ENCODE measurements around the gene DCXR. TPM values are rescaled to one million over a fixed set of nuclear protein-coding genes. Genes with fewer than 3 reads are reported as not detected.

The DCXR gene
- total RNA-seq, 6 experiments from 2014 or later, result 73.4 to 100 (median 84.8) TPM

- Mint-ChIP-seq H3K27ac (no peak overlapping the region), H3K4me1 (ENCODE audit: low read depth) (no peaks in the 10 kb centered on the region), H3K9me3 (no peaks in the 10 kb centered on the region), H3K27me3 (ENCODE audit: insufficient read depth) (peaks cover 3% of the 10 kb centered on the region; the same call in 1 of the 2 replicates), H3K4me3 (no peak overlapping the region), H3K36me3 (ENCODE audit: low read depth) (peaks cover 4% of the 10 kb centered on the region; the same call in 1 of the 2 replicates)
- DNase-seq, result no peak
- TF ChIP-seq CTCF (IDR thresholded peaks at IDR 0.05), result no peak
These were observed 46.2 kb upstream of the DCXR start for GRCh38 chr17:82083533-82084359.

- Mint-ChIP-seq H3K27me3 (ENCODE audit: insufficient read depth) (peaks cover 3% of the 10 kb centered on the region), H3K36me3 (ENCODE audit: low read depth) (peaks cover 7% of the 10 kb centered on the region; the same call in 1 of the 2 replicates), H3K4me1 (ENCODE audit: low read depth) (no peaks in the 10 kb centered on the region), H3K9me3 (no peaks in the 10 kb centered on the region), H3K27ac (no peak overlapping the region), H3K4me3 (no peak overlapping the region)
- DNase-seq, result no peak
- no peak for TF ChIP-seq CTCF (IDR thresholded peaks at IDR 0.05)
These were observed 45.5 kb upstream of the DCXR start for GRCh38 chr17:82083009-82083408.

- Mint-ChIP-seq H3K4me1 (ENCODE audit: low read depth) (no peaks in the 10 kb centered on the region), H3K27ac (no peak overlapping the region), H3K27me3 (ENCODE audit: insufficient read depth) (peaks cover 3% of the 10 kb centered on the region), H3K4me3 (no peak overlapping the region), H3K36me3 (ENCODE audit: low read depth) (peaks cover 8% of the 10 kb centered on the region; the same call in 1 of the 2 replicates), H3K9me3 (no peaks in the 10 kb centered on the region)
- TF ChIP-seq CTCF (IDR thresholded peaks at IDR 0.05), result no peak
- DNase-seq, result no peak
These were observed 45.0 kb upstream of the DCXR start for GRCh38 chr17:82082456-82082855.

- TF ChIP-seq CTCF (IDR thresholded peaks at IDR 0.05), result no peak
- Mint-ChIP-seq H3K4me3 (no peak overlapping the region), H3K27me3 (ENCODE audit: insufficient read depth) (peaks cover 3% of the 10 kb centered on the region), H3K27ac (no peak overlapping the region), H3K4me1 (ENCODE audit: low read depth) (no peaks in the 10 kb centered on the region), H3K9me3 (no peaks in the 10 kb centered on the region), H3K36me3 (ENCODE audit: low read depth) (peaks cover 8% of the 10 kb centered on the region; the same call in 1 of the 2 replicates)
- no peak for DNase-seq
These were observed 44.5 kb upstream of the DCXR start for GRCh38 chr17:82081966-82082365.

- peaks cover 6% of the 10 kb centered on the region for H3K27me3 Mint-ChIP-seq (ENCODE audit: insufficient read depth)
- H3K27ac Mint-ChIP-seq, result no peak overlapping the region
- H3K9me3 Mint-ChIP-seq, result no peaks in the 10 kb centered on the region
- H3K4me3 Mint-ChIP-seq, result no peak overlapping the region
- no peak for DNase-seq
- peaks cover 8% of the 10 kb centered on the region; the same call in 1 of the 2 replicates for H3K36me3 Mint-ChIP-seq (ENCODE audit: low read depth)
- no peak for TF ChIP-seq CTCF (IDR thresholded peaks at IDR 0.05)
- no peaks in the 10 kb centered on the region for H3K4me1 Mint-ChIP-seq (ENCODE audit: low read depth)
These were observed 44.0 kb upstream of the DCXR start for GRCh38 chr17:82081546-82081945.
